Thymus (tissue), 11 donors: ENCODE results near the gene XDH. TPM values are rescaled to one million over a fixed set of nuclear protein-coding genes. Genes with fewer than 3 reads are reported as not detected.

Source experiments
- DNase-seq, 9 donors: peaks; one replicate each; pipeline ENCODE4 v3.0.0-alpha.2; 2013; ENCODE audit warnings: low spot score in 9 of 9, low read depth in 6 of 9, missing footprints in 1 of 9
- H3K27ac ChIP-seq, 2 donors: one replicate each; pipeline ENCODE4 v1.5.1; 2013; ENCODE audit warnings: control low read depth in 1 of 2, low read depth in 1 of 2, low read length in 1 of 2, mild to moderate bottlenecking in 1 of 2, moderate library complexity in 1 of 2
- H3K27me3 ChIP-seq, 2 donors: one replicate each; pipeline ENCODE4 v1.5.1; 2013; ENCODE audit warnings: low read length in 1 of 2; ENCODE audit not compliant: control insufficient read depth in 2 of 2, insufficient read depth in 1 of 2
- H3K36me3 ChIP-seq, 2 donors: one replicate each; pipeline ENCODE4 v1.5.1; 2013; ENCODE audit warnings: low read length in 1 of 2, mild to moderate bottlenecking in 1 of 2, moderate library complexity in 1 of 2; ENCODE audit not compliant: control insufficient read depth in 2 of 2, insufficient read depth in 2 of 2
- H3K4me1 ChIP-seq, 2 donors: one replicate each; pipeline ENCODE4 v1.5.1; 2013; ENCODE audit warnings: low read length in 2 of 2; ENCODE audit not compliant: control insufficient read depth in 2 of 2, insufficient read depth in 2 of 2
- H3K4me3 ChIP-seq, 2 donors: one replicate each; pipeline ENCODE4 v1.5.1; 2013; ENCODE audit warnings: low read length in 2 of 2, control low read depth in 1 of 2, mild to moderate bottlenecking in 1 of 2
- H3K9me3 ChIP-seq, 2 donors: one replicate each; pipeline ENCODE4 v1.5.1; 2013; ENCODE audit warnings: low read length in 1 of 2, mild to moderate bottlenecking in 1 of 2; ENCODE audit not compliant: control insufficient read depth in 2 of 2, insufficient read depth in 1 of 2
- WGBS: extraction: QIAGEN DNeasy Blood & Tissue Kit; methylation state at CpG from one replicate; pipeline ENCODE4 v1.1.7; 2013; 5-methylcytosine and 5-hydroxymethylcytosine counted together
- polyA plus RNA-seq: library from polyadenylated mRNA; stranded (reverse); fragments of 200-250 nt; gene quantifications from one replicate; pipeline ENCODE4 v1.2.3, GENCODE V29; 2013
- total RNA-seq: library from RNA; stranded (reverse); fragments of 120-200 nt; gene quantifications from one replicate; pipeline ENCODE4 v1.2.4, GENCODE V29; 2013
- donor health status: healthy.

XDH gene
- total and polyA plus RNA-seq, 2 donors, result 0.19 to 0.78 TPM

DNA sequence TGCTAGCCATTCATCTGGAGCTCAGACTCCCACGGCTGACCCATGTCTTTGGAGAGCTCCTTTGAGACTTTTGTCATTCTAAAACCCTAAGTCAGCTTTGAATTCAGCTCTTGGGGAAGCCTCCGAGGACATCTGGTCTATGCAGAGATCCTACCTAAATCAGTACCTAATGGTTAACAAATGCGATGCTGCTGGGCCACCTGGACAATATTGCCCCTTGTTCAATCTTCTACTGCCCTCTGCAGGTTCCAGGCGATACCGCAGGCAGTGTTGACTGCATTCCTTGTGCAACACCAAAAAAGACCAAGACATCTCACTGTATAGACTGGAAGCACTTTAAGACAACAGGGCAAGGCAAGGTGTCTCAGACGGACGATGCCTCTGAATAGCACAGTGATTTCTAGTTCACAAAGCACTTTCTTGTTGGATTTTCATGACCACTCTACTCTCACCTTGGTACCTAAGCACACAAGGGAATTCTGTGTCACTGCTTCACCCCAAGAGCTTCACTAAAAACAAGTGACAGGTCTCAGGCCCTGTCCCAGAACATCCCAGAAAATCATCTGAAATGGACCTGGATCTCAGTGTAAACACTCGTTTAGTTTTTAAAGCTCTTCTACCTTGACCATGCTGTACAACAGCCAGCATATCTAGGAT, 80.9 kb downstream of the XDH start:
- 18% methylated on average over 8 of the region's 8 CpGs for WGBS
- Histone ChIP-seq H3K27ac (no peak overlapping the region), H3K4me3 (no peak overlapping the region), H3K9me3 (no peaks in the 10 kb centered on the region), H3K27me3 (no peaks in the 10 kb centered on the region), H3K4me1 (peaks cover 0 to 4% of the 10 kb centered on the region in 2 donors), H3K36me3 (no peaks in the 10 kb centered on the region)
- DNase-seq, result peak in 8 of 9 donors; percentile 61 to 89 (median 75)

DNA sequence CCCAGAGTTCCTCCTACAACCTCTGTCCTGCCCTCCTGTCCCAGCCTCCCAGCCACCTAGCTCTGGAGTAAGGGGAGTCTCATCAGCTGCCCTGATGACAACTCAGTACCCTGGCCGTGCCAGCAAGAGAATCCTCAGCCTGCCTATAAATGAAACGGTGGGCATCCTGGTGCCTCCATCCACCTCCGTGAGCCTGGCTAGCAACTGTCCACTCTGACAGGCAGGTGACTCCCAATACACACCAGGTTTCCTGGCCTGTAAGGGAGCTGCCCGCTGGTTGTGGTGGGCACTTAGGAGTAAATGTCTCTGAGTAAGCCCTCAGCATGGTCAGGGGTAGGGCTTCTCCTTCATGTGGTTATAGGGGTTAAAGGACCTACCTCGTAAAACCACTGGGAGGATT, 81.5 kb downstream of the XDH start:
- DNase-seq, result no peak
- H3K27me3 ChIP-seq, result no peaks in the 10 kb centered on the region
- no peak overlapping the region for H3K27ac ChIP-seq
- H3K36me3 ChIP-seq, result no peaks in the 10 kb centered on the region
- peaks cover 0 to 4% of the 10 kb centered on the region in 2 donors for H3K4me1 ChIP-seq
- no peaks in the 10 kb centered on the region for H3K9me3 ChIP-seq
- H3K4me3 ChIP-seq, result no peak overlapping the region
- 91% methylated on average over 5 of the region's 5 CpGs for WGBS

DNA sequence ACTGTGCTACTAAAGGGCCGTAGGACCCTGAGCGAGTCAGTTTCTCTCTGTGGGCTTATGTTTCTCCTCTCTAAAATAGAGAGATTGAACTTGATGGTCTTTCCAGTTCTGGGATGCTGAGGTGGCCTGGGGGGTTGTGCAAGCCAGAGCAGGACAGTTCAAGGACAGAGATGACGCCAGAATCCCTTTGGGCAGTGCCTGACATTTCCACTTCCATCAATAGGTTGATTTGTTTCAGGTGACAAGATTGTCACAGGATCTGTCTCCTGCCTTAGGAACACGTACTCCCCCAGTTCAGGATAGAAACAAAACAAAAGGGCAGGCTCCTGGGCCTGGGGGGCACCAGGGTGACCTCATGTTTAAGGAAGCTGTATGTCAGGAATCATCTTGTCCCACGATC, 82.0 kb downstream of the XDH start:
- Histone ChIP-seq H3K27ac (no peak overlapping the region), H3K9me3 (no peaks in the 10 kb centered on the region), H3K4me1 (peaks cover 0 to 4% of the 10 kb centered on the region in 2 donors), H3K27me3 (no peaks in the 10 kb centered on the region), H3K4me3 (no peak overlapping the region), H3K36me3 (no peaks in the 10 kb centered on the region)
- WGBS, result 96% methylated on average over 5 of the region's 5 CpGs
- no peak for DNase-seq

DNA sequence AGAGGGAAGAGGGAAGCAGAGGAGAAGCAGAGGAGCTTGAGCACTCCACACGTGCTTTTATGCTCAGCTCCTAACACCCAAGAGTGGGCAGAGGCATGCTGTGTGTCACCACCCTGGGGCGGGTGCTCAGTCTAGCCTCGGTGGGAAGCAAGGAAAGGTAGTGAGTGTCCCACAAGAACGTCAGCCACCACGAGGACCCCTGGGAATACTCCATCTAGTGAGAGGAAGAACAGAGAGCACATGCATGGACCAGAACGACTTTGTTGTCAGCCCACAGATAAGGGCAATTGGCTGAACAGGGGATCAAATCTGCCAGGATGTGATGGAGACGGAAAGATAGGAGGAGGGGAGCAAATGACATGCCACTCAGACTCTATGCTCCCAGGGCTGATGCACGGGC, 83.4 kb downstream of the XDH start:
- 85% methylated on average over 8 of the region's 8 CpGs for WGBS
- H3K27ac ChIP-seq, result no peak overlapping the region
- H3K36me3 ChIP-seq, result no peaks in the 10 kb centered on the region

DNA sequence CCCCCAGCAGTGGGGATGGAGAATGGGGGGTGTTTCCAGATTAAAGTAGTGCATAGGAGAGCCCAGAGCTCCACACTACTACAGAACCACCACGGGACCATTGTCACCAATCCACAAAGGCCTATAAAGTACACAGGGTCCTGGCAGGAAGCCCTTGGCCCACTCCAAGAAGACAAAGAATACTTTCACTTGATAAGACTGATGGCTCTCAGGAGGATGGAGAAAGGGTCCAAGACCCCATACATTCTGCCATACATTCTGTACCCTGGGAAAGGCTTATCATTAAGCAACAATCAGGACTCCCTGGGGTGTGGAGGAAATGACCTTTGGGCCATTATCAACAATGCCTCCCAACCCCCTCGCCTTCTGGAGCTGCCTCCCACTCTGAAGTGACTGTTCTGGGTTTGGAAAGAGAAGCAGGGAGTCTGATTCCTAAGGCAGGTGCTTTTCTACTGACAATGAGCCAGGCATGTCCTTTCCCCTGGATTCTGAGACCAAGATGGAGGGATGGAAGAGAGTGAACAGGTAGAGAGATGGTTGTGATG, 85.4 kb downstream of the XDH start:
- Histone ChIP-seq H3K4me1 (peaks cover 0 to 4% of the 10 kb centered on the region in 2 donors), H3K36me3 (no peaks in the 10 kb centered on the region), H3K9me3 (no peaks in the 10 kb centered on the region), H3K27me3 (no peaks in the 10 kb centered on the region), H3K4me3 (no peak overlapping the region), H3K27ac (no peak overlapping the region)
- DNase-seq, result no peak
- WGBS, result 94% methylated on average over 2 of the region's 2 CpGs

More for the DNA sequence above, 83.4 kb downstream of the XDH start:
- H3K4me1 ChIP-seq, result peaks cover 0 to 4% of the 10 kb centered on the region in 2 donors
- no peaks in the 10 kb centered on the region for H3K9me3 ChIP-seq
- H3K4me3 ChIP-seq, result no peak overlapping the region
- H3K27me3 ChIP-seq, result no peaks in the 10 kb centered on the region
- no peak for DNase-seq

DNA sequence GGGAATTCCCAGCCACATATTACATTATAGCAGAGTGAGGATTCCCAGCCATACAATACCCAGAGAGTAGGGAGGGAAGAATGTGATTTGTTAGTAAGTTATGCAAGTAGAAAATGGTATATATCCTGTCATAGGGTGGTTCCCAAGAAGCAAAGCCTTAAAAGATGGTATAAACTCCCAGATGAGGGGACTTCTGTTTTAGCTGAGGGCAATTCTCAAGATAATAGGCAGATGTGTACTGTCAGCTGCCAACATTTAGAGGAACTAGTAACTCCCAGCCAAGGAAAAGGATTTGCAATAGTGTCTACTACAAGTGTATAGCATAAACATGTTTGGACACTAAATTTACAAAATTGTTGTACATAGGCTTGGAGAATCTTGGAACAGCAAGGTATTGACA, 86.5 kb downstream of the XDH start:
- Histone ChIP-seq H3K27me3 (no peaks in the 10 kb centered on the region), H3K4me3 (no peak overlapping the region), H3K27ac (no peak overlapping the region), H3K36me3 (no peaks in the 10 kb centered on the region), H3K9me3 (no peaks in the 10 kb centered on the region), H3K4me1 (peaks cover 0 to 4% of the 10 kb centered on the region in 2 donors)
- DNase-seq, result no peak

DNA sequence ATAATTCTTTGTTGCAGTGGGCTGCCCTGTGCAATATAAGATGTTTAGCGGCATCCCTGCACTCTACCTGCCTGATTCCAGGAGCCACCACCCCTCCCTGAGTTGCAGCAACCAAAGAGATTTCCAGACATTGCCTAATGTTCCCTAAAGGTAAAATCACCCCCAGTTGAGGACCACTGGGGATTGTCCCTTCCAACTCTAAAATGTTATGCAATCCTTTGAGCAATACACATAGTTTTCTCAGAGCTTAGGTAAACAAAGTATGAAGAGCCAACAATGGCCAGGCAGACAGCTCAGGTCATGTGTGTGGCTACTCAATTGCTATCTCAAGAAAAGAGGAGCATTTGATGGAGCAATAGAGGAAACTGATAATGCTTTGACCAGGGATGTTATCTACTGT, 87.0 kb downstream of the XDH start:
- H3K4me1 ChIP-seq, result peaks cover 4 to 5% of the 10 kb centered on the region in 2 donors
- H3K4me3 ChIP-seq, result no peak overlapping the region
- H3K36me3 ChIP-seq, result no peaks in the 10 kb centered on the region
- H3K27ac ChIP-seq, result no peak overlapping the region
- DNase-seq, result no peak
- no peaks in the 10 kb centered on the region for H3K27me3 ChIP-seq
- WGBS, result 98% methylated on average over 1 of the region's 1 CpG
- no peaks in the 10 kb centered on the region for H3K9me3 ChIP-seq

DNA sequence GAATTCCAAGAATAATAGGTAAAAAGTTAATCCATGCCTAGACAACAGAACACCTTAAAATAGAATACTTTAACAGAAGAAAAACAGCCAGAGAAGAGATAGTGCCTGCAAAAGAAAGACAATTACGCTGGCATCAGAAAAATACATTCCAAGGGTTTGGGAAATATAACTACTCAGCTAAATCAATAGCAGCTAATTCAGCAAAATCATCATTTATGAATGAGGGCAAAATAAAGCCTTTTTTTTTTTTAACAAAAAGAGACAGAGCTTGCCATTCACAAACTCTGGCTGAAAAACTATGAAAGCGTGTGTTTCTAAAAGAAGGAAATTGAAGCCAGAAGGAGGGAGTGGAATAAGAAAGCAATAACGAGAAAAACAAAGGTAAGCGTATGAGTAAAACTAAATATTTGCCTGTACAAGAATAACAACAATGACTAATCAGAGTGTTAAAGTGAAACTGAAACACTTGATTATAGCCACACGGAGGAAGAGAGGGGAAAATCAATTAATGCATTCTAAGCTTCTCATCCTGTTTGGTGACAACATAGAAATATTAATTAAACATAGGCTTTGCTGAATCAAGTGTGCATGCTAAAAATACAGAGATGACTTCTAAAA, 90.4 kb downstream of the XDH start:
- 47% methylated on average over 5 of the region's 5 CpGs for WGBS

DNA sequence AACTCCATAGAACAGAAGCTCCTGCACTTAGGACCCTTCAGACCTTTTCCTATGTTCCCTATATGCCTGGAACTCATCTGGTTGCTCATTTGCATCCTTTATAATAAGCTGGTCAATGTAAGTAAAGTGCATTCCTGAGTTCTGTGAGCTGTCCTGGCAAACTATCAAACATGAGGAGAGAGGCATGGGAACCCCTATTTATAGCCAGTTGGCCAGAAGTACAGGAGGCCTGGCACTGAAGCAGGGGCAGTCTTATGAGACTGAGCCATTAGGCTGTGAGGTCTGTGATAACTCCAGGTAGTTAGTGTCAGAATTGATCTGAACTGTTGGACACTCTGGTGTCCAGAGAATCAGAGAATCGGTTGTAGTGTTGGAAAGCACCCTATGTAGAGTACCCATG, 92.2 kb downstream of the XDH start:
- no peak overlapping the region for H3K4me3 ChIP-seq
- no peaks in the 10 kb centered on the region for H3K27me3 ChIP-seq
- H3K9me3 ChIP-seq, result no peaks in the 10 kb centered on the region
- WGBS, result 98% methylated on average over 1 of the region's 1 CpG
- H3K36me3 ChIP-seq, result no peaks in the 10 kb centered on the region
- peaks cover 27 to 49% of the 10 kb centered on the region in 2 donors for H3K4me1 ChIP-seq
- DNase-seq, result no peak
- H3K27ac ChIP-seq, result no peak overlapping the region

More for the DNA sequence above, 90.4 kb downstream of the XDH start:
- peak in 1 of 9 donors; percentile 10 for DNase-seq
- H3K9me3 ChIP-seq, result no peaks in the 10 kb centered on the region
- peaks cover 14 to 32% of the 10 kb centered on the region in 2 donors for H3K4me1 ChIP-seq
- H3K27ac ChIP-seq, result no peak overlapping the region
- no peaks in the 10 kb centered on the region for H3K27me3 ChIP-seq
- H3K36me3 ChIP-seq, result no peaks in the 10 kb centered on the region
- H3K4me3 ChIP-seq, result no peak overlapping the region
